Upper lobe of left lung (tissue), 4 donors: ENCODE data around the gene PLSCR1.

Experiments
- CTCF ChIP-seq, 6 experiments: fragments of 450-650 bp in 4 of 6; fragments of 200-600 bp in 2 of 6; sonication (generic) in 2 of 6; IDR thresholded peaks; one replicate each; pipeline ENCODE4 v1.5.1; 2016 to 2019; ENCODE audit warnings: antibody characterized with exemption in 6 of 6
- POLR2A ChIP-seq, 4 donors: fragments of 450-650 bp; IDR thresholded peaks; one replicate each; pipeline ENCODE4 v1.5.1; 2016 to 2017; ENCODE audit warnings: antibody characterized with exemption in 4 of 4, mild to moderate bottlenecking in 2 of 4

- TF ChIP-seq POLR2A (IDR thresholded peaks at IDR 0.05) (no peak), CTCF (IDR thresholded peaks at IDR 0.05) (no peak)
Observed at GRCh38 chr3:146543461-146544001, 876 bp downstream of the PLSCR1 start.
